NCI-H1694 treated with DMSO at 0.1 percent for 48 hours (cell line): ENCODE data around the gene GFY.
"Not testable (repeated sequence)": the region's sequence is repeated elsewhere in the genome, so short reads cannot be mapped to it uniquely, and the experiment has no call there.

Source experiments
- DNase-seq: peaks from one replicate; lab custom pipeline; 2025; lab: John Stamatoyannopoulos, UW

The GFY gene

DNA sequence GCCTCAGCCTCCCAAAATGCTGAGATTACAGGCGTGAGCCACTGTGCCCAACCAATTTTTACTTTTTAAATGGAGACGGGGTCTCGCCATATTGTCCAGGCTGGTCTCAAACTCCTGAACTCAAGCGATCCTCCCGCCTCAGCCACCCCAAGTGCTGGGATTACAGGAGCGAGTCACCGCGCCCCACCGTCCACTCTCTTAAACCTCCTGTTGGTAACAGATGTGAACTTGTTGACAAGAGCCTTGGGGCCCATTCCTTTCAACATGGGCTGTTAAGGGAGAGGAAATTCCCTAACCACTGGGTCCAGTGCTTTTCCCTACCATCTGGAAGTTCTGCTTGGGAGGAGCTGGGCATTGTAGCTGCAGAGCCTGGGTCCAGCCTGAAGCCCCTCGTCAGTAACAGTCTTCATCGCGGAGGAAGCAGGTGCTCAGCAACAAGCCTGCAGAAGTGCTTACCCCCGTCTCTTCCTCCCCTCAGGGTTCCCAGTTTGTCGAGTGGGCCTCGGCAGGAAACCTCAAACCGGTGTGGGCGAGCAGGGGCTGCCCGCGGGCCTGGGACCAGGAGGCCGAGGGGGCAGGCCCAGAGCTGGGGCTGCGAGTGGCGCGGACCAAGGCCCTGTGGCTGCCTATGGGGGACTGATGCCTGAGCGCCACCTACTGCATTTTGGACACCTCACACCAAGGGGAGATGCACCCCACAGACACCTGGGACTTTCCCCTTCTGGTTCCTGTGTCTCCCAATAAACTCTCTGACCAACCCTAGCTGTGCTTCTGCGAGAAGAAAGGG lies 44.8 kb downstream of the GFY start:
- DNase-seq = no peak

DNA sequence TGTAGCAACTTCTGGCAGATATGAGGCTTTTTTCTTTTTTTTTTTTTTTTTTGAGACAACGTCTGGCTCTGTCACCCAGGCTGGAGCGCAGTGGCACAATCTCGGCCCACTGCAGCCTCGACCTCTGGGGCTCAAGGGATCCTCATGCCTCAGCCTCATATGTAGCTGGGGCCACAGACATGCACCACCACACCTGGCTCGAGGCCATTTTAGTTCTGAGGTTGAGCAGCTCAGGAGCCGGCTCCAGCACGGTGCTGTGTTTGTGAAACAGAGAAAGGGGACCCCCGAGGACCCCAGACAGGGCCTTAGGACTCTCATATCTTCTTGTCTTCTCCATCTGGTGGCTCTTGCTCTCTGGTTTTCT lies 45.4 kb downstream of the GFY start:
- no peak for DNase-seq

DNA sequence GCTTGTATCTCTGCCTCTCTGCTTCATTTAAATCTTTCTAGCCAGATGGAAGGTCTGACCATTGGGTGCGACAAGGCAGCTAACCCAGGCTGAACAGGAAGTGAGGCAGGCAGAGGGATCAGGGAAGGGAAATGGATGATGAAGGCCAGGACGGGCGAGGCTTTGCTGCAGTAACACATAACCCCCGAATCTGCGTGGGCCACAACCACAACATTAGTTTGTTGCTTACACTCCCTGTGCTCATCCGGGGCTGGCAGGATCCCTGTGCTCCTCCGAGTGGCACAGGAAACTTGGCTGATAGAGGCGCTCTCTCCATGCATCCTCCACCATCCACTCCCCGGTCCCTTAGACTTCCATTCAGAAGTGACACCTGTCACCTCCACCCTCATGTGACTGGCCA lies 47.7 kb downstream of the GFY start:
- no peak for DNase-seq

DNA sequence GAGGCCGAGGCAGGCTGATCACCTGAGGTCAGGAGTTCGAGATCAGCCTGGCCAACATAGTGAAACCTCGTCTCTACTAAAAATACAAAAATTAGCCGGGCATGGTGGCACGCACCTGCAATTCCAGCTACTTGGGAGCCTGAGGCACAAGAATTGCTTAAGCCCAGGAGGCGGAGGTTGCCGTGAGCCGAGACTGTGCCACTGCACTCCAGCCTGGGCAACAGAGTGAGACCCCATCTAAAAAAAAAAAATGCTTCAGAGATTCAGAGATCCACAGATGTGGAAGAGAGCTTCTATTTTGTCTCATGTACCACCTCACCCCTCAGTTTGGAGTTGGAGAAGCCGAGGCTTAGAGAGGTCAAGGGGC lies 48.3 kb downstream of the GFY start:
- DNase-seq = not testable (repeated sequence)

DNA sequence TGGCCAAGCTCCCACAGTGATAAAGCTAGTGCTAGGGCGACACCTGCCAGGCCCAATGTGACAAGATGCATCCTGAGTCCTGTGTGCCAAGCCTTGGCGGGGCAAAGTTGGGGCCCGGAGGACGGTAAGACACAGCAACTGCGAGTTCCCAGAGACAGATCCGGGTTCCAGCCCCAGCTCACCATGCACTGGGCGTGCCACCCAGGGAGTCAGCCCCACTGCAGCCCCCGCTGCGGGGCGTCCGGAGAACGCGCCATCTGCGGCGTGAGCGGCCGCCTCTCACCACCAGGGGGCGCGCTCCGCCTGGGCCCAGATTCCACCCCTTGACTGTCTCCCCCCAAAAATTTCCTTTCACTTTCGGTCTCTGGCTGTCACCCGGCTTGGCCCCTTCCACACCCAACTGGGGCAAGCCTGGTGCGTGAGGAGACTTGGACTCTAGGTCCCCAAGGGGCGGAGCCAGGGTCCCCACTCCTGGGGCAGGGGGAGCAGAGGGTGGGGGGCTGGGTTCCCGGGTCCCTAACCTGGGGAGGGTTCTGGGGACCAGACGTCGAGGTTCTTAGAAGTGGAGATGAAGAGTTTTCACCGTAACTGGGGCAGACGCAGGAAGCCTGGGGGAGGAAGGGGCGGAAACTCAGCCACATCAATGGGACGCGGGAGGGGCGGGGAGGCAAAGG lies 48.8 kb downstream of the GFY start, which contains the start of gene FLT3LG:
TSS of gene FLT3LG (plus strand) at position 348 of the 674 bp plus-strand sequence. CDS start 425 bp downstream, outside the sequence.
- peak; percentile 63 for DNase-seq

DNA sequence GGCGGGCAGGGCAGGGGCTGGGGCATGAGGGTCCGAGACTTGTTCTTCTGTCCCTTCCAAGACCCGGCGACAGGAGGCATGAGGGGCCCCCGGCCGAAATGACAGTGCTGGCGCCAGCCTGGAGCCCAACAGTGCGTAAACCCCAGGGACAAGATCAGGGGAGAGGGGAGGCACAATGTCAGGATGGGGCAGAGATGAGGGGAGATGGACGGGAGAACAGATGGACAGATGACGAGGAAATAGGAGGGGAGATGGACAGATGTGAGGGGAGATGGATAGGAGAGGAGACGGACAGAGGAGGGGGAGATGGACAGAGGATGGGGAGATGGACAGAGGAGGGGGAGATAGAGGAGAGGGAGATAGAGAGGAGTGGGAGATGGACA lies 49.3 kb downstream of the GFY start:
- no peak for DNase-seq

DNA sequence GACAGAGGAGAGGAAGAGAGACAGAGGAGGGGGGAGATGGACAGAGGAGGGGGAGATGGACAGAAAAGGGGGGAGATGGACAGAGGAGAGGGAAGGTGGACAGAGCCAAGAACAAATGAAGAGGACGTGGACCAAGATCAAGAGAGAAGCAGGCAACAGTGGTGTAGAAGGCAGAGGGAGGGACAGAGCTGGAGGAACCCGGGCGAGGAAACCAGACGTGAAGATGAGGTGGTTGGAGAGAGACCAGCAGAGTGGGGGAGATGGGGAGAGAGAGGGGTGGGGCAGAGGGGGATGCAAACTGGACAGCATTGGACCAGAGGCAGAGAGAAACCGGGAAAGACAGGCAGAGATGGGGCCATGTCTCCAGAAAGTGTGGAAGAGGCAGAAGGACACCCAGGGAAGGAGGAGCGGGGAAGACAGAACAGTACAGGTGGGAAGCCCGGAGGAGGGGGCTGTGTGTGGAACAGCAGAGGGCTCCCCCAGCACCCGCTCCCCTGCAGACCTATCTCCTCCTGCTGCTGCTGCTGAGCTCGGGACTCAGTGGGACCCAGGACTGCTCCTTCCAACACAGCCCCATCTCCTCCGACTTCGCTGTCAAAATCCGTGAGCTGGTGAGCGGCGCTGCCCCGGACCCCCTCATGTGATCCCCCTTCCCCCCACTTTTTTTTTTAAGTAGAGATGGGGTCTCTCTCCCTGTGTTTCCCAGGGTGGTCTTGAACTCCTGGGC lies 50.2 kb downstream of the GFY start:
- DNase-seq = no peak

DNA sequence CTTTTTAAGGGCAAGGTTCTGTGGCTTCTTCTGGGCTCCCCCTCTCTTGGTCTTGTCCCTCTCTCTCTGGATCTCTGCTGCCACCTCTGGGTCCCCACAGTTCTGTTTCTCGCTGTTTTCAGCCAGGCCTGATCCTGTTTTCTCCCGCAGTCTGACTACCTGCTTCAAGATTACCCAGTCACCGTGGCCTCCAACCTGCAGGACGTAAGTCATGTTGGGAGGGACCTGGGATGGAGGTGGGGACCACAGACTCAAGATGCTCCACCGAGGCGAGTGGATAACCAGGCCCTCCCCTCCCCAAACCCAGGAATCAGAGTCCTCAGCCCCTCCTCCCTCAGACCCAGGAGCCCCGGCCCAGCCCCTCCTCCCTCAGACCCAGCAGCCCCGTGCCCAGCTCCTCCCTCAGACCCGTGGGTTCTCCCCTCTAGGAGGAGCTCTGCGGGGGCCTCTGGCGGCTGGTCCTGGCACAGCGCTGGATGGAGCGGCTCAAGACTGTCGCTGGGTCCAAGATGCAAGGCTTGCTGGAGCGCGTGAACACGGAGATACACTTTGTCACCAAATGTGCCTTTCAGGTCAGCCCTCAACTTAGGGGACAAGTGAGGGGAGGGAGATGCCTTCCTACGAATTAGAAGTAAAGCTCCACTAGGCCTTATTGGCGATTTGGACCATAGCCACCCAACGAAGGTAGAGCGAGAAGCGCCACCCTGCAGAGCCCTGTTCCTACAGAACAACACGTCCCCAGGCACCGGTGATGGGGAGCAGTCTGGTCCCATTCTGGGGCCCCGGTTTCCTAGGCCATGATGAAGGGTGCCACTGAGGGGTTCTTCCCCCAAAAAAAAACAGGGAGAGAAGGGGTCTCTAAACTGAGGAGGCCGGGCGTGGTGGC lies 51.0 kb downstream of the GFY start:
- DNase-seq = peak; percentile 24
